ENCODE data around the gene CAMK1D.
A peak's percentile ranks its signal among the peaks of the same experiment; 100 is the strongest.
"Not testable (repeated sequence)": the region's sequence is repeated elsewhere in the genome, so short reads cannot be mapped to it uniquely, and the experiment has no call there.

Gene CAMK1D

DNA sequence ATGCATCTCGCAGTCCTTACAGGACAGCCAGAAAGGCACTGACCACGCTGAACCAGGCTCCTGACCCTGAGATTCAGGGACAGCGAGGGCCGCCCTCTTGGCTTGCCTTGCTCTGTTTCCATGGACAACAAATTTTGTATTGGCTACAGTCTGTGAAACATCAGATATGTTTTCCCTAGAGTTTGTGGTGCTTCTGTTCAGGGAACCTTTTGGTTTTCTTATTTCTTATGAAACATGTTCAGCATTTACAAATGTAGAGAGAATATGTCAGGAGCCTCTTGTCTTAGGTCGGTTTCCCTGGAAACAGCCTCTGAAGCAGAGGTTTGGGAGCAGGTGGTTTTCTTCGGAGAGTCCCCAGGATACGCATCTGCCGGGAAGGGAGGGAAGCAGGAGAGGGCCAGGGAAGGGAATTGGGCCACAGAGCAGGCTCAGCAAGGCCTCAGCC lies 392.0 kb downstream of the CAMK1D start:
- no peak for DNase-seq

DNA sequence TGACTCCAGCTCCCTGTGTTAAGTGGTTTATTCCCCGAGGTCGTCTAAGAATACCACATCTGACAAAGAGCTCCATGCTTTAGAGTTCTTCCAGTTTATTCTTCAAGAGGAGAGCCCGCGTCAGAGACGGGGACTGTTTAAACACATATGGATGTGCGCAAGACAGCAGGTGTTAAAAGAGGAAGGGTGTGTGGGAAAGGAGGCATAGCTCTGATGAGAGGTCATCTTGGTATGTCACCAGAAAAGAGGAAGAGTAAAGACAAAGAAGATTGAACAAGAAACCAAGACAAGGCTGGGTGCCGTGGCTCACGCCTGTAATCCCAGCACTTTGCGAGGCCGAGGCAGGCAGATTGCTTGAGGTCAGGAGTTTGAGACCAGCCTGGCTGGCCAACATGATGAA lies 393.4 kb downstream of the CAMK1D start:
- no peak for DNase-seq

DNA sequence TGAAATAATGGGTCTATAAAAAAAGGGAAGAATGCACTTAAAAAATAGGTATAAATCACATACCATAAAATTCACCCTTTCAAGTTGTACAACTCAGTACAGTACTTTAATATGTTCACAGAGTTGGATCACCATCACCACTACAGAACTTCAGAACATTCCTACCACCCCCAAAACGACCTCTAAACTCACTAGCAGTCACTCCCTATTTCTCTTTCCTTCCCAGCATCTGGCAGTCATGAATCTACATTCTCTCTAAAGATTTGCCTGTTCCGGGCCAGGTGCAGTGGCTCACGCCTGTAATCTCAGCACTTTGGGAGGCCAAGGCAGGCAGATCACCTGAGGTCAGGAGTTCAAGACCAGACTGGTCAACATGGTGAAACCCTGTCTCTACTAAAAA lies 394.1 kb downstream of the CAMK1D start:
- DNase-seq, result not testable (repeated sequence)

DNA sequence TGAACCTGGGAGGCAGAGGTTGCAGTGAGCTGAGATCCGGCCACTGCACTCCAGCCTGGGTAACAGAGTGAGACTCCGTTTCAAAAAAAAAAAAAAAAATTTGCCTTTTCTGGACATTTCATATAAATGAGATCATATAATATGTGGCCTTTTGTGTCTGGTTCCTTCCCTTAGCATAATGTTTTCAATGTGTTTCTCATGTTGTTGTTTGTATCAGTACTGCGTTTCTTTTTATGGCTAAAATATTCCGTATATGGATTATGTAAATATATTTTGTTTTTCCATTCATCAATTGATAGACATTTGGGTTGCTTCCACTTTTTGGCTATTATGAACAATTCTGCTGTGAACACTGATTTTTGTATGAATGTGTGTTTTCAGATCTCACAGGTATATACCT lies 394.6 kb downstream of the CAMK1D start:
- no peak for DNase-seq

DNA sequence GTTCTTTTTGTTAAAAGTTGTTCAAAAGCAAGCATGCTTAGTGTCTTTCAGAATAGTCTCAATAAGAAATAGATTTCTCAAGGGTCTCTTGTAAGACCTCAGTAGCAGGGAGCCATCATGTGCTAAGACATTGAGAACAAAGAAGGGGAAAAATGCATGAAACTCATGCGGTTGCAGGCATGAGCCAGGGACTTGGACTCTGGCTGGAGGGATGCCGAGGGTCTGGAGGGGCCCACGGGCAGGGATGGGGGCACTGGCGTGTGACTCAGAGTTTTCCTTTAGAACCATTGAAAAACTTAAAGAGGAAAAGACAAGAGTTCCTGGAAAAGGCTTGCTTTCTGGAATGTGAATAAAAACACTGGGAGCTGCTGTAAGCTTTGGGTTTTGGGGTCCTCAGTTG lies 398.8 kb downstream of the CAMK1D start:
- DNase-seq, result no peak

DNA sequence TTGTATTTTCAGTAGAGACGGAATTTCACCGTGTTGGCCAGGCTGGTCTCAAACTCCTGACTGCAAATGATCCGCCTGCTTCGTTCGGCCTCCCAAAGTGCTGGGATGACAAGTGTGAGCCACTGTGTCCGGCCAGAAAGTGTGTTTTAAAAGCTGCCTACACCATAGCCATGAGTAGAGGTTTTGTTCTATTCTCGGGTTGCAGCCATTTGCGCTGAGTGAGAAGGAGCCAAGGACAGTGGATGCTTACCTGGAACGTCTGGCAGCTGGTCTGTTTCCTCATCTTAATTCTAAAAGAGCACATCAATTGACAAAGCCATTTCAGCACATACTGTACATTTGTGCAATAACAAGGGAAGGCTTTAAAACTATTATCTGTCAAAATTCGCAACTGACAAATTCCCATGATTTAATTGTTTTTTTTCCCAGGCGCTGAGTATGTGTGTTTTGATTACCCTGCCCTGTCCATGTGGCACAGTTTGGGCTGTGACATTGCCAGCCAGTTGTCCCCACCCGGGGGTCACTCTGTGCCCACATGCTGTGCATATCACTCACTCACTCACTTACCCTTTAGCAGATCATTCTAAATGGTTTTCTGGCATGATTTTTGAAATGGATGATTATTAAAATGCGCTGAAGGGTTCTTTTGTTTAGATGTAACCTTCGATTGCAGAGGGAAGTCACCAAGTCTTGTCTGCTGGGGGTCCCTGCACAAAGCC lies 400.6 kb downstream of the CAMK1D start:
- no peak for DNase-seq

DNA sequence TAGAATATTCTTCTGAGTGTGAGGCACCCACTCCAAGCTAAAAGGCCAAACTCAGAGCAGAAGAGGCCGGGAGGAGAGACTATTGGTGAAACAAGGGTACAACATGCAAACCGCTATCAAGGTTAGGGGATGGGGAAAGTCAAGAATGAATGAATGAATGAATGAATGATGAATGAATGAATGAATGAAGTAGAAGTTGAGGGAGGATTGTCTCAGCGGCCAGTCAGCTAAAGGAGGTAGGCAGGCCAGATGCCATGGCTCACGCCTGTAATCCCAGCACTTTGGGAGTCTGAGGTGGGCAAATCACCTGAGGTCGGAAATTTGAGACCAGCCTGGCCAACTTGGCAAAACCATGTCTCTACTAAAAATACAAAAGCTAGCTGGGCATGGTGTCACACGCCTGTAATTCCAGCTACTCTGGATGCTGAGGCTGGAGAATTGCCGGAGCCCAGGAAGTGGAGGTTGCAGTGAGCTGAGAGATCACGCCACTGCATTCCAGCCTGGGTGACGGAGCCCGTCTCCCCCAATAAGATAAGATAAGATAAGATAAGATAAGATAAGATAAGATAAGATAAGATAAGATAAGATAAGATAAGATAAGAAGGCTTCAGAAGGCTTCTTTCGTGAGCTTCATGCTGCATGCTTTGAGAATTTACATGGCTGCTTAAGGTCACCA lies 401.3 kb downstream of the CAMK1D start:
- no peak for DNase-seq

DNA sequence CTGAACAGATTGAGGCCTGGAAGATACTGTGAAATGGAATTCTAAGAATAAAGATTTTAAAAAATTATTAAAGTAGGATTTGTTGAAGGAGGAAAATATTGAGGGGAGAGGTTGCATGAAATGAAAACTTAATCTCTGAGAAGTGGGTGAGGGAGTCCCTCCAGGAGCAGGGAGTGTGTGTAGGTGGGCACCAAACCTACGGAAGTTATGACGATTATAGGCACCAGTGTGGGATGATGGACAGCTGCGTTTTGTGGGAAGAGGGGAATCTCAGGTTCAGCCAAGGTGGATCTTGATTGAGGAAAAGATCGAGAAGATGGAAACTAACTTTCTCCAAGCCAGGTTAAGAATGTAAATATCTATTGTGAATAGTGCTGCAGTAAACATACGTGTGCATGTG lies 405.7 kb downstream of the CAMK1D start:
- DNase-seq, result no peak

DNA sequence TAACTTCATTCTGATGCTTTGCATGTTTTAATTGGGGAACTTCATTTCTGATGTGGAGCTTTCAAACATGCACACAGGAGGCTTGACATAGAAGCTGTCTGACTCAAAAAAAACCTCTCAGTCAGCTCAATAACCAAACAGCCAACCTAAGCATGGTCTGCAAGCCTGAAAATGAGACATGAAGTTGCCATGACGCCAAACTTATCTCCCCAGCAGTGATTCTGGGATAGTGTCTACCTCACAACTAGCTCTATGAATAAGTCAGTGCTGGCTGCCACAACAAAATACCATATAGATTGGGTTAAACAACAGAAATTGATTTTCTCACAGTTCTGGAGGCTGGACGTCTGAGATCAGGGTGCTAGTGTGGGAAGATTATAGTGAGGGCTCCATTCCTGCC lies 408.0 kb downstream of the CAMK1D start:
- DNase-seq, result no peak

DNA sequence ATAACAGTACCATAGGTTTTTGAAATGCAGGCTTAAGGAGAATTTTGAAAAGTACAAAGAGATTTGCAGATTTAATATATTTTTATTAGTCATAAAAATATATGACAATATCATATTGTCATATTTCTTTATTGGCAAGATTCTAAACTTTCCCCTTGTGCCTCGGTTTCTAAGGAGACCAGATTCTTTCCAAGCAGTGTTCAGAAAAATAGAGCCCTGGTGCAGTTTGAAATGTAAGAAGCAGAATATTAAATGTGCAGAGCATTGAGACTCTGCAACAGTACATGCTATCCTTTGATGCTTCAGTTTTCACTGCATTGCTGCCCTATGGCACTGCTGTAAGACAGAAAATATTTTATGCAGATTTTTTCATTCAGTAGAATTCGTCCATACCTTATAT lies 408.9 kb downstream of the CAMK1D start:
- DNase-seq, result no peak

DNA sequence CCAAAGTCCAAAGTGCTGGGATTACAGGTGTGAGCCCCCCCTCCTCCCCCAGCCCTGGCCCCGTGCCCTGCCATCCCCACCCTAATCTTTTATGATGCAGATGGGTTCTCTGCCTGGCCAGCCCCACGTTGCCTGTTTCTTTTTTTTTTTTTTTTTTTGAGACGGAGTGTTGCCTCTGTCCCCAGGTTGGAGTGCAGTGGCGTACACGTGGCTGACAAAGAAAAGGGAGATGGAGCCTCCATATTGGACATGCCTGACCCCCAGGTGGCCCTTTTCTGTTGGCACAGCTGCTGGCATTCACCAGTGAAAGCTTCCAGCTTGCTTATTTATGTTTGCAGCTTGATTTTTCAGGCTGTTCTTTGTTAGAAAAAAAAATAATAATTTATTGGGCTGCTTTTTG lies 416.9 kb downstream of the CAMK1D start:
- DNase-seq, result peak; percentile 12

DNA sequence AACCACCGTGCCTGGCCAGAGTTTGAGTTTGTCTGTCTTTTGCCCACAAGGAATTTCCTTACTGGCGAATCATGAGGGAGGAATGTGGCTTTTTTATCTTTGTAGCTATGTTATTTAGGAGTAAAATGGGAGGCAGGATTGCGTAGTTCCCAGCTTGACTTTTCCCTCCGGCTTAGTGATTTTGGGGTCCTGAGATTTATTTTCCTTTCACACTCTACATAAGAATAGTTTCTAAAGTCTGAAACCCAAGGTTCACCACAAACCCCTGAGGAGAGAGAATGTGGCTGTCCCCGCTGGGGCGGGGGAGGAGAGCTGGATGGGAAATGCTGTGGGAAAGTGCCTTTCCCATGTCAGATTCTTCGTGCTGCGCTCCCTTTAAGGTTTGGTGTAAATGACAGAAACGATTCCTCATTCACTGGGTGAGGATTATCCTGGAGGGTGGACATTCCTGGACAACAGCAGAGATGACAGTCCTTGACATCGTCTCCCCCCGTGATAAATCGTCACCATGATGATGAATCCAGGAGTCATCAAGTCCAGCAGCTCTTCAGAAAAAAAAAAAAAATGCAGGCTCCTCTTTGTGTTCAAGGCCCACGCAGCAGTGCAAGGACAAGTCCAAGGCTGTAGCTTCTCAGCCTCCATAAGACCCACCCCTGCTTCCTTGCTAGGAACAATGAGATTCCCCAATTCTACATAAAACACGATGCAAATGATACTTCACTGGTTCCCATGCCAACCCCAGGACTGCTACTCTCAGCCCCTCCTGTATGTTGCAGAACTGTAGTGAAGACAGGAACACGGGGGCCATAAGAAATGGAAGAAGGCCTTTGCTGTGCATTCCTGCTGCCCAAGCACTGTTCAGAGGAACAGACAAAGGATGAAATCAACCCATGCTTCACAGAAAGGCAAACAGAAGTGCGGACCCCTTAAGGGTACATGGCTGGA lies 419.1 kb downstream of the CAMK1D start:
- no peak for DNase-seq

DNA sequence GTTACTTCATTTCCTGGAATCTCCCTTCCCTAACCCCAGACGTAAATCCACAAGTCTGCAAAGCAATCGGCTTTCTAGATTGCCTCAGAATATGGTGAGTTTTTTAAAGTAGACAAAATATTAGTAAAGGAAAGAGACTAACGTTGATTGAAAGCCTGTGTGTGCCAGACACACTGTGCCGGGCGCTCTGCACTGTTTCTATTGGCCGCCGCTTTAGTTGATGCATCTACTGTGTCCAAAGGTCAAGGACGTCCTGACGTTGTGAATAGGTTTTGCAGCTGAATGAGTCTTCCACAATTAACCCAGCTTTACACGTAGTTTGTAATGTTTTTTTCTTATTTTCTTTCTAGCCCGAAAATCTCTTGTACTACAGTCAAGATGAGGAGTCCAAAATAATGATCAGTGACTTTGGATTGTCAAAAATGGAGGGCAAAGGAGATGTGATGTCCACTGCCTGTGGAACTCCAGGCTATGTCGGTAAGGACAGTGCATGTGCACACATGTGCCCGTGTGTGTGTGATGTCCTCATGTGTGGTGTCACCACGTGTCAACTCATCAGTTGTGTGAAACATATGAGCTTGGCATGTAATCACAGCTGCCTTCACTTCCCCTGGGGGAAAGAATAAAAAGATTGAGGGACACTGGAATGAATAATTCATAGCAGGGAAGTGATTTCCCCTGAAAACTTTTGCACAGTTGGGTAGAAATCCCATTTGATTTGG lies 420.1 kb downstream of the CAMK1D start:
- DNase-seq, result no peak

DNA sequence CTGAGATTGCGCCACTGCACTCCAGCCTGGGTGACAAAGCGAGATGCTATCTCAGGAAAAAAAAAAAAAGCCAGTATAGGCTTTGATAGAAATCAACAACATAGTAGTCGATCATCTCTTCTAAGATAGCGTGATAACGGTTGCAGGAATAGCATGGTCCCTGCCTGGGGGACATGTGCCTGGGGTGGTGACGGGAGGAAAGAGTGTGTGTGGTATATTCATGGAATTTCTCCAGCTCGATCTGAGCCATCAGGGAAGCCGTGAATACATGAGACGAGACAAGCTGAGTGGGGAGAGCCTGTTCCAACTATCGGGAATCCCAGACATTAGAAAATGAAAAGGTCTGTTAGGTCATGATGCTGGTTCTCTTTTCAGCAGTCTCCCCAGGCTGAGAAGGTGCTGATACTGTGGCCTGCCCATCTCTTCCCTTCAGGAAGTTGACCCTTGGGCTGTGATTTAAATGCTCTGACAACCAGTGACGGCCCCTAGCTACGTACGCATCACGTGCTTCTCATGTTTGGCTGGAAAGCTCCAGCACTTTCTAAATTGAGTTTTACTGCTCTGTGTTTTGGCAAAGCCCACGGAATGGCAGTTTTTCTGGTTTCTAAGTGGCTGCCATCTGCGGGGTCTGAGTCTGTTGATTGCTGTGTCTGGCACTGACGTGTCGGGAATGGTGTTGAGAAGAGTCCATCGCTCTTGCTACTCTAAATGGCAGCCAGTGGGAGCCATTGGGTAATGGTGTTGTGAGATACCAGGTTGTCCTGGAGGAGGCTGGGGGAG lies 422.8 kb downstream of the CAMK1D start:
- DNase-seq, result no peak

DNA sequence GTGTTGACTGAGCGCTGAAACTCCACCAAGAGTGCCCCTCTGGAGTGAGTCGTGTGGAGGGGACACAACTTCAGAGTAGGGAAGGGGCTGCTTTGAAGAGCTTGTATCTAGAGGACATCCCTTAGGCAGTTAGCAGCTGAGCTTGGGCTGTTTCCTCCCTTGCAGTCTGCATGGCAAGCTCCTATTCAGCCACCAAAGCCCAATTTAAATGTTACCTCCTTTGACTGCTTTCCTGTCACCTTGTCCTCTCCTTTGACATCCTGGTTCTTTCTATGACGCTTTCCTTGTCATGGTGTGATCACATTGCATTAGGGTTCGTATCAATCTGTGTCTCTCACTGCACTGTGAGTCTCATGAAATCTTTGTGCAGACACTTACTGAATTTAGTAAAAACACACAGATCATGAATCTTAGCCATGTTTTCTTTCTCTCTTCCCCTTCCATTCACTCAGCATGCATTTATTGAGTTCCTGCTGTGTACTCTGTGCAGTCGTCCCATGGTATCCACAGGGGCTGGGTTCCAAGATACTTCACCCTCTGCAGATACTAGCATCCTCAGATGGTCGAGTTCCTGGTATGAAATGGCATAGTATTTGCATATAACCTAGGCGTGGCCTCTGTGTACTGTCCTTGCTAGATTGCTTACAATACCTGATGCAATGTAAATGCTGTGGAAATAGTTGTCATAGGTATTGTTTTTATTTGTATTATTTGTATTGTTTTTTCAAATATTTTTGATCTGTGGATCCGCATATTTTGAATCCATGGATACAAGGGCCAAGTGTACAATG lies 423.6 kb downstream of the CAMK1D start:
- DNase-seq, result no peak

DNA sequence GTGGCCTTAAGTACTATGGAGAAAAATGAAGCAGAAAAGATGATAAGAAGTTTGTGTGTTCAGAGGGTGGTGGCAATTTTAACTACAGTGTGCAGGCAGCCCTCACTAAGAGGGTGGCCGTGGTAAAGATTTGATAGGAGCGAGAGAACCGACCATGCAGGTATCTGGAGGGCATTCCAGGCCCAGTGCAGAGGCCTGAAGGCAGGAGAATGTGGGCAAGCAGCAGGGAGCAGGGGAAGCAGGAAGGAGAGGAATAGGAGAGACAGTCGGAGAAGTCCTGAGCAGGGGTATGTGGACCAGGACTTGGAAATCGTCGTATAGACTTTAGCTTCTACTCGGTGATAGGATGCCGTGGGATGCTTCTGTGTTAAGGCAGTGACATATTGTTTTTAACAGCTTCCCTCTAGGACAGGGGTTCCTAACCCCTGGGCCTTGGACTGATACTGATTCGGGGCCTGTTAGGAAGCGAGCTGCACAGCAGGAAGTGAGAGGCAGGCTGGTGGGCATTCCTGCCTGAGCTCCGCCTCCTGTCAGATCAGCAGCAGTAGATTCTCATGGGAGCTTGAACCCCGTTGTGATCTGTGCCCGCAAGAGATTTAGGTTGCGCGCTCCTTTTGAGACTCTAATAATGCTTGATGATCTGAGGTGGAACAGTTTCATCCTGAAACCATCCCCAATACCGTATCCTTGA lies 425.0 kb downstream of the CAMK1D start:
- DNase-seq, result no peak

DNA sequence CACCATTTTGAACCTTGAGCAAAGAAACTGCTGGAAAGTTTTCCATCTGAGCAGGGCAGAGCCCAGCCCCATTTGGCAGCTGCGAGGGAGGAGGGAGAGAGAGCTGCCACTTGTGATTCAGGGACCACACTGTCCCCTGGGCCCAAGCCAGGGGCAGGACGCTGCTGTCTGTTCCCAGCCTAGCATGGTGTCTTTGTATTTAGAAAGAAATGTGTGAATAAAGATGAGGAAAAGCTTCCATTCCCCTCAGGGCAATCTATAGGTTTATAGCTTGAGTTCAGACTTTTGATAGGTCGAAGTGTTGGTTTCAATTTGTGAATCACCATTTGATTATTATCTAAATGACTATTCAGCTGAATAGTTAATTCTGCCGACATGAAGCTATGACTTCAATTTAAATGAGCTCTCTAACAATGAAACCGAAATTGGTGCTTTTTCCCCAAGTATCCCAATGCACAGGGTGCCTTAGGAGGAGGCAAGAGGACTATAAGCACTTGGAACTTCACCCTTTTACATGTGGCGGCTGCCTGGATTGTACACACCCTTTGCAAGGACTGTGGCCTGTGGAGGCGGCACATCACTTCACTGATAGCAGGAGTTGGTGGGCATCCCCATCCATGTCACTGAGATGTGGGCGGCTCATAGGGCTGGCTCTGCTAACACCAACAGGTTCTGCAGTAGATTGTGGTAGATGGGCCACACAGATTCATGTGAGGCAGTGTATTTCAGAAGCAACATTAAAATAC lies 428.7 kb downstream of the CAMK1D start:
- DNase-seq, result no peak

DNA sequence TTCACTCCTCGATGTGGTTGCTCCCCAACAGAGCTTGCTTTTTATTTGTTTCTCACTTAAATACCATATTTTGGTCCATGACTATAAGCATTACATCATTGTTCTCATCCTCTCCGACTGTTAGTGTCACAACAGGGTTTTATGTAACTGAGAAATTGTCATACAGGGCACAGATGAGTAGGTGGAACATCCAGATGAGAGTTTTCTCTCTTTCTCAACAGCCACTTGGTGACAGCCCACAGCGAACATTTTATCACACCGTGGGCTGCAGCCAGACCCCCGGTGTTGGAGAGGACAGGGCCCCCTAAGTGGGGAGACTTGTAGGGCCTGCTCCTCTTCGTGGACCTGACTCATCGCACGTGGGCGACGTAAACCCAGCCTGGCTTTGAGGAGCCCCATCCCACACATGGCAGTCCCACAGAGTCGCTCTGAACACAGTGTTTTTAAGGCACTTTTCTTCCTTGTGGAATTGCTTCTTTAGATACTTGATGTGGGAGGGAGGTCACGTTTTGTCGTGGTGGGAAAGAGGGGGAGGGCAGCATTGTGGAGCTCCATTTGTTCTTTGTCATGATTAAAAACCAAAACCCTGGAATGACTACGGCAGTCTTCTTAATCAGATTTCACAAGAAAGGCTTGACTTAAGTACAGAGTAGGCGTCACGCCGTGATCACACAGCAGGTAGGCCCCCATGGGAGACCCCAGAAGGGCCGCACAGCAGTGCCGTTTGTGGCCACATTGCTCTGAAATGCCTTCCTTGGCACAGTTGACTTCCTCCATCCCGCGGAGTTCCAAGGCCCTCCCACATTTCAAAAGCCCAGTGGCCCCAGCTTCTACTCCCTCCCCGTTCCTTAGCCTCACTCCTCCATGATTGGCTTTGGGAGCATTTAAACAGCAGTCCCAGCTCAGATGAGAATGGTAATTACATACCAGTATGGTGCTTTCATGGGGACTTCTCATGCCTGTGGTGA lies 431.6 kb downstream of the CAMK1D start:
- DNase-seq, result no peak

DNA sequence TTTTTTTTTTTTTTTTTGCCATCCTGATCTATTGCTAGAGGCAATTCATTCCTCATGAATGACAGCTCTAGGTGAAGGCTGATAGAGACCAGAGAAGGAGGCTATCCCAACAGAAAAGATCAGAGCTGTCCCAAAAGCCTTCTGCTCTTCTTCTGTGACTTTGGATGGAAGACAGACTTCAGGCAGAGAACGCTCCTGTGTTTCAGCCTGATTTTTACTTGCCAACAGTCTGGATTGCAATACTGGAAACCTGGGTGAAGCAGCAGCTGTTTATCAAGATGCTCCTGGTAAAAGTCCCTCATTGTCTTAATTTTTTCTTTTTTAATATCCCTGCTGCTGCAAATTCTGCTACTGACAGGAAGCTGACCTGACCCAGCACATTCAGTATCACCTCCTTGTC lies 432.6 kb downstream of the CAMK1D start:
- DNase-seq, result no peak

Data from NCI-H2171 (cell line).